ENCODE results near the gene GLI2.

Gene GLI2

GRCh38 chr2:120738786-120739437 is 3.2 kb downstream of the GLI2 start:
- H4K20me1 ChIP-seq, result peaks cover 0 to 50% (median 26%) of the 10 kb centered on the region in 11 experiments; a peak in 17 of 22 replicates
- H3K27me3 ChIP-seq, result peaks cover 86 to 99% (median 94%) of the 10 kb centered on the region in 11 experiments
- no peak for TF ChIP-seq Cebpa-rat (IDR thresholded peaks at IDR 0.05)
- H3K4me3 ChIP-seq, result no peak overlapping the region
- peaks cover 7 to 21% (median 15%) of the 10 kb centered on the region in 10 experiments; a peak in 18 of 20 replicates for H3K4me1 ChIP-seq
- H3K36me3 ChIP-seq, result no peaks in the 10 kb centered on the region
- H3K4me2 ChIP-seq, result no peak overlapping the region
- no peaks in the 10 kb centered on the region for H3K9me3 ChIP-seq (replicated peaks in 1 of 11)
- H3K27ac ChIP-seq, result no peak overlapping the region
- H3K9ac ChIP-seq, result no peak overlapping the region

- Histone ChIP-seq H3K36me3 (no peaks in the 10 kb centered on the region), H3K4me1 (peaks cover 7 to 21% (median 15%) of the 10 kb centered on the region in 10 experiments; a peak in 18 of 20 replicates), H3K4me3 (no peak overlapping the region), H3K9me3 (replicated peaks in 1 of 11) (no peaks in the 10 kb centered on the region), H4K20me1 (peaks cover 0 to 50% (median 26%) of the 10 kb centered on the region in 11 experiments; a peak in 17 of 22 replicates), H3K27me3 (peaks cover 79 to 93% (median 87%) of the 10 kb centered on the region in 11 experiments), H3K27ac (no peak overlapping the region), H3K9ac (no peak overlapping the region), H3K4me2 (no peak overlapping the region)
- TF ChIP-seq Cebpa-rat (IDR thresholded peaks at IDR 0.05), result no peak
Observed at GRCh38 chr2:120739438-120740090, 3.9 kb downstream of the GLI2 start.

DNA sequence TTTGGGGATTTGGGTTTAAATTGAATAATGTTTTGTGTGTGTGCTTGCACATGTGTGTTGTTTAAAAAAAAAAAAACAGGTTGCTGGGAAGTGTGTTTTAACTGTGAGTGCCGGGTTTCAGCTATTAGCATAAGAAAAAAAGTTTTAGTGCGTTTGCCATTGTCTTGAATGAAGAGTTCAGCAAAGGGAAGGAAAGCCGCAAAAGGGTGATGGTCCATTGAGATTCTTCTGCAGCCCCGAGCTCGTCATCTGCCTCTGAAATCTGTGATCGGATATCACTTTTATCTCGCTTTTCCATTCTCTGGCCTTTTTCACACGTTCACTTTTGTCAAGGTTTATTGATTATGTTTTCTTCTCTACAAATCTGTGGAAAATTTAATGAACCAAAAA is 4.7 kb downstream of the GLI2 start:
- Histone ChIP-seq H4K20me1 (peaks cover 0 to 45% (median 26%) of the 10 kb centered on the region in 11 experiments; a peak in 17 of 22 replicates), H3K9me3 (replicated peaks in 1 of 11) (no peaks in the 10 kb centered on the region), H3K4me2 (0 out of 22 replicates have a peak overlapping the region, but pooled peaks of 1 of the 11 experiments have one; percentile 15), H3K36me3 (no peaks in the 10 kb centered on the region), H3K9ac (no peak overlapping the region), H3K4me3 (no peak overlapping the region), H3K4me1 (peaks cover 7 to 21% (median 15%) of the 10 kb centered on the region in 10 experiments; a peak in 18 of 20 replicates), H3K27me3 (peaks cover 71 to 85% (median 79%) of the 10 kb centered on the region in 11 experiments), H3K27ac (no peak overlapping the region)
- no peak for TF ChIP-seq Cebpa-rat (IDR thresholded peaks at IDR 0.05)

DNA sequence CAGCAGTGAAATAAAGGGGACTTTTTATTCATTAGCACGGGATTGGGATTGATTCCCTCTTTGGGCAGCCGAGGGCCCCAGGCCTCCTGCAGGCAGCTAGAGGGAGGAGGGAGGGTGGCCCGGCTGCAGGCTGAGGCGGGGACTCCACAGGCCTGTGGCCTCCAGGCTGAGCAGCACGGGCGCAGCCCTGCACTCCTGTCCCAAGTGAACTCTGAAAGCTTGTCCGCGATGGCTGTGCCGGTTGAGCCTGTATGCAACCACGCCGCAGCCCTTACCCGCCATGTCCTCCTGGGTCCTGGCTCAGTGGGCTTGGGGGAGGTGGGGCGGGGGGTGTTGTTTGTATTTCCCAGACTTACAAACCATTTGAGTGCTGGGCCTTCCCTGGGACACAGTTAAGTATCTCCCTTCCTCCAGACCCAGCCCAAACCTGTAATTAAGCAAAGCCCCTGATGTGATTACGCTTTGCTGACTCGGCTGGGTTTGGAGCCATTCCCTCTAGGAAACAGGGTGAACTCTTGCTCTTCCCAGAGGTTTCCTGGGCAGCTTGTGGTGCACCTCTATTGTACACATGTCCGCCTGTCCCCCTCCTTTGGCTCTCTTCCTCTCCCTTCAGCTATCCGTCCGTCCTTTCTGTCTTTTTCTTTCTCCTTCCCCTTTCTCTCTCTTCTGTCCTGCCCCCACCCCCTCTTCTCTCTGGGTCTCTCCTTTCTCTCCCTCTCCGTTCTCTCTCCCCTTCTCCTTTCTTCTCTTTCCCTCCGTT is 5.3 kb downstream of the GLI2 start:
- Histone ChIP-seq H3K9ac (no peak overlapping the region), H4K20me1 (peaks cover 0 to 47% (median 26%) of the 10 kb centered on the region in 11 experiments; a peak in 17 of 22 replicates), H3K27ac (no peak overlapping the region), H3K4me1 (peaks cover 7 to 21% (median 15%) of the 10 kb centered on the region in 10 experiments; a peak in 18 of 20 replicates), H3K36me3 (no peaks in the 10 kb centered on the region), H3K27me3 (peaks cover 66 to 79% (median 73%) of the 10 kb centered on the region in 11 experiments), H3K9me3 (replicated peaks in 1 of 11) (no peaks in the 10 kb centered on the region), H3K4me2 (0 out of 22 replicates have a peak overlapping the region, but pooled peaks of 1 of the 11 experiments have one; percentile 15), H3K4me3 (no peak overlapping the region)
- no peak for TF ChIP-seq Cebpa-rat (IDR thresholded peaks at IDR 0.05)

- H3K36me3 ChIP-seq, result no peaks in the 10 kb centered on the region
- no peak overlapping the region for H3K4me3 ChIP-seq
- no peak overlapping the region for H3K4me2 ChIP-seq
- H3K9ac ChIP-seq, result no peak overlapping the region
- no peak overlapping the region for H3K27ac ChIP-seq
- no peak for TF ChIP-seq Cebpa-rat (IDR thresholded peaks at IDR 0.05)
- peaks cover 0 to 12% (median 6%) of the 10 kb centered on the region in 10 experiments; a peak in 11 of 20 replicates for H3K4me1 ChIP-seq
- no peaks in the 10 kb centered on the region for H3K9me3 ChIP-seq (replicated peaks in 1 of 11)
- peaks cover 56 to 70% (median 64%) of the 10 kb centered on the region in 11 experiments for H3K27me3 ChIP-seq
- peaks cover 0 to 38% (median 19%) of the 10 kb centered on the region in 11 experiments; a peak in 16 of 22 replicates for H4K20me1 ChIP-seq
Observed at GRCh38 chr2:120741571-120742561, 6.2 kb downstream of the GLI2 start.

DNA sequence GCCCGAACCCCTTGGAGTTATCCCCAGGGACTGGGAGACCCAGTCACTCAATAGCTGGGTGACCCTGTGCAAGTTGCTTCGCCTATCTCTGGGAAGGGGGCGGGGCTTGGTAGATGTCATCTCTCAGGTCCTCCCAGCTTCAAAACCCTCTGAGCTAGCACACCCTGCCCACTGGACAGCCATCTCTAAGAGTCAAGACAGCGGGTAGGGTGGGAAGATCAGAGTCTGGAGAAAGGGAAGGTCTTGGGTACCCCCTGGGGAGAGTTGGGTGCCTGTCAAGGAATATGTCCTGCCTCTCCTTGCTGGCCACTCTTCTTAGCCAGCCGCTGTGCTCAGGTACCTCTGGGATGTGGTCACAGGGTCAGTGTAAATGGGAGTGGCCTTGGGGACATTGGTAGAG is 8.0 kb downstream of the GLI2 start:
- Histone ChIP-seq H4K20me1 (peaks cover 0 to 20% (median 8%) of the 10 kb centered on the region in 11 experiments; a peak in 11 of 22 replicates), H3K36me3 (no peaks in the 10 kb centered on the region), H3K27me3 (peaks cover 38 to 52% (median 46%) of the 10 kb centered on the region in 11 experiments), H3K9me3 (replicated peaks in 1 of 11) (no peaks in the 10 kb centered on the region), H3K4me2 (no peak overlapping the region), H3K4me1 (peaks cover 0 to 7% (median 0%) of the 10 kb centered on the region in 10 experiments; a peak in 4 of 20 replicates), H3K9ac (no peak overlapping the region), H3K27ac (no peak overlapping the region), H3K4me3 (no peak overlapping the region)
- no peak for TF ChIP-seq Cebpa-rat (IDR thresholded peaks at IDR 0.05)

DNA sequence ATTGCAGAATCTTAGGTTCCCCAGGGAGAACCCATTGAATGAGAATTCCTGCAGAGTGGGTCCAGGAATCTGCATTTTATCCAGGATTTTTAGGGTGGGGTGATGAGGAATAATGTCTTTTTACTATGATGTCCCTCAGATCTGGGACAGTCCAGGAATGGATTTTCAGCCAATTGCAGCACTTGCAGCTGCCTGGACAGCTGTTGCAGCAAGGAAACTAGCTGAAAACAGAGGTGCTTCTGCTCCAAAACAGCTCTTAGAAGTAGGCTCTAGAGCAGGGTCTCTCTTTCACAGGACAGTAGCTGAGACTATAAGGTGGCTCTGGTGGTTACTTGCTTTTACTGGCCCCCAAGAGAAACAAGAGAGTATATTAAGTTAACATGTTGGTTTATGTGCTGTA is 9.1 kb downstream of the GLI2 start:
- no peak overlapping the region for H3K4me3 ChIP-seq
- H3K4me1 ChIP-seq, result peaks cover 3 to 18% (median 11%) of the 10 kb centered on the region in 10 experiments; a peak in 19 of 20 replicates
- H3K27me3 ChIP-seq, result peaks cover 27 to 40% (median 35%) of the 10 kb centered on the region in 11 experiments
- H3K9me3 ChIP-seq (replicated peaks in 1 of 11), result no peaks in the 10 kb centered on the region
- H3K36me3 ChIP-seq, result no peaks in the 10 kb centered on the region
- no peak overlapping the region for H3K27ac ChIP-seq
- no peak overlapping the region for H3K9ac ChIP-seq
- H4K20me1 ChIP-seq, result peaks cover 0 to 11% (median 0%) of the 10 kb centered on the region in 11 experiments; a peak in 6 of 22 replicates
- no peak overlapping the region for H3K4me2 ChIP-seq
- TF ChIP-seq Cebpa-rat (IDR thresholded peaks at IDR 0.05), result no peak
